ENCODE measurements around the gene CHAMP1. TPM values are rescaled to one million over a fixed set of nuclear protein-coding genes. Genes with fewer than 3 reads are reported as not detected.

CHAMP1 gene
- total RNA-seq, 1 experiment from 2014 or later: 15.3 TPM

DNA sequence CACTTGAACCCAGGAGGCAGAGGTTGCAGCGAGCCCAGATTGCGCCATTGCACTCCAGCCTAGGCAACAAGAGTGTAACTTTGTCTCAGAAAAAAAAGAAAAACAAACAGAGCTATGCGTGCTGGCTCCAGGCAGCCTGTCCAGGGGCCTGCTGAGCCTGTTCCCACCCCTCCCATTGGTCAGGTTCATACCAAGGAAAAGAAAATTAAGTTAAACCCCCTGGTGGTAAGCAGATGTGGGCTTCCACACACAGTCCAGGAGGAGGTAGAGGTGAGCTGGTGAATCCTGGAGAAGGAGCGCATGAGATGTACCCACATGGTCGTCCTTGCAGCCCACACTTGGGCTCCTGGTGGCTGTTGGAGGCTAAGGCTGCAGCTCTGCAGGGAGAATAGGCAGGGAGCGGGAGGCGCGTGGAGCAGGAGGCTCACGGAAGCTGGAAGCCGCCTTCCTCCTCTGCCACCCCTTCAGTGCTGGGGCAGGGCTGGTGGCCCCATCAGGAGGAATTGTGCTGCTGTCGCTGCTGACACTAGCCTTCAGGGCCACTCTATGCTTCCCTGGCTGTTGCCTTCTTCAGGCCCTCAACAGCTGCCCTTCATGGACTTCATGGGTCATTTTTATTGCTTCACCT is 10.5 kb upstream of the CHAMP1 start:
- H3K4me3 ChIP-seq (ENCODE audit: low read depth in 2 of 2, low read length in 2 of 2): no peak overlapping the region
- DNase-seq (ENCODE audit: low read depth, low spot score) (no peak), ATAC-seq (no peak)
- no peaks in the 10 kb centered on the region for H3K27me3 ChIP-seq (ENCODE audit: control insufficient read depth, insufficient read depth, low read length)
- in situ Hi-C loops (cut with HindIII; ENCODE audit: low pct_unique_long_range_greater_than_20kb, low sequenced_read_pairs): no loop called here
- H3K9me3 ChIP-seq (ENCODE audit: control insufficient read depth, insufficient read depth, low read depth, low read length): no peaks in the 10 kb centered on the region
- no TSS peak for BruUV-seq (replicated peaks)
- H3K4me1 ChIP-seq (ENCODE audit: control insufficient read depth, insufficient read depth, low read length): no peaks in the 10 kb centered on the region
- CTCF ChIA-PET: interaction anchor here (0.6 kb wide), 1 partner anchor 33 kb away, joined by 4 read pairs; no protein-coding TSS in a partner anchor
- H3K27ac ChIP-seq (ENCODE audit: low read length): no peak overlapping the region
- POLR2A ChIA-PET: no interaction called here
- no peak for TF ChIP-seq POLR2AphosphoS5 (IDR thresholded peaks at IDR 0.05; ENCODE audit: low read depth, low read length)
- TF ChIP-seq, protein P1, sequence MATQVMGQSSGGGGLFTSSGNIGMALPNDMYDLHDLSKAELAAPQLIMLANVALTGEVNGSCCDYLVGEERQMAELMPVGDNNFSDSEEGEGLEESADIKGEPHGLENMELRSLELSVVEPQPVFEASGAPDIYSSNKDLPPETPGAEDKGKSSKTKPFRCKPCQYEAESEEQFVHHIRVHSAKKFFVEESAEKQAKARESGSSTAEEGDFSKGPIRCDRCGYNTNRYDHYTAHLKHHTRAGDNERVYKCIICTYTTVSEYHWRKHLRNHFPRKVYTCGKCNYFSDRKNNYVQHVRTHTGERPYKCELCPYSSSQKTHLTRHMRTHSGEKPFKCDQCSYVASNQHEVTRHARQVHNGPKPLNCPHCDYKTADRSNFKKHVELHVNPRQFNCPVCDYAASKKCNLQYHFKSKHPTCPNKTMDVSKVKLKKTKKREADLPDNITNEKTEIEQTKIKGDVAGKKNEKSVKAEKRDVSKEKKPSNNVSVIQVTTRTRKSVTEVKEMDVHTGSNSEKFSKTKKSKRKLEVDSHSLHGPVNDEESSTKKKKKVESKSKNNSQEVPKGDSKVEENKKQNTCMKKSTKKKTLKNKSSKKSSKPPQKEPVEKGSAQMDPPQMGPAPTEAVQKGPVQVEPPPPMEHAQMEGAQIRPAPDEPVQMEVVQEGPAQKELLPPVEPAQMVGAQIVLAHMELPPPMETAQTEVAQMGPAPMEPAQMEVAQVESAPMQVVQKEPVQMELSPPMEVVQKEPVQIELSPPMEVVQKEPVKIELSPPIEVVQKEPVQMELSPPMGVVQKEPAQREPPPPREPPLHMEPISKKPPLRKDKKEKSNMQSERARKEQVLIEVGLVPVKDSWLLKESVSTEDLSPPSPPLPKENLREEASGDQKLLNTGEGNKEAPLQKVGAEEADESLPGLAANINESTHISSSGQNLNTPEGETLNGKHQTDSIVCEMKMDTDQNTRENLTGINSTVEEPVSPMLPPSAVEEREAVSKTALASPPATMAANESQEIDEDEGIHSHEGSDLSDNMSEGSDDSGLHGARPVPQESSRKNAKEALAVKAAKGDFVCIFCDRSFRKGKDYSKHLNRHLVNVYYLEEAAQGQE (IDR thresholded peaks at IDR 0.05; ENCODE audit: insufficient read depth in 1 of 2, low read depth in 2 of 2, low read length in 1 of 2): no peak
- TF ChIP-seq, protein P2, sequence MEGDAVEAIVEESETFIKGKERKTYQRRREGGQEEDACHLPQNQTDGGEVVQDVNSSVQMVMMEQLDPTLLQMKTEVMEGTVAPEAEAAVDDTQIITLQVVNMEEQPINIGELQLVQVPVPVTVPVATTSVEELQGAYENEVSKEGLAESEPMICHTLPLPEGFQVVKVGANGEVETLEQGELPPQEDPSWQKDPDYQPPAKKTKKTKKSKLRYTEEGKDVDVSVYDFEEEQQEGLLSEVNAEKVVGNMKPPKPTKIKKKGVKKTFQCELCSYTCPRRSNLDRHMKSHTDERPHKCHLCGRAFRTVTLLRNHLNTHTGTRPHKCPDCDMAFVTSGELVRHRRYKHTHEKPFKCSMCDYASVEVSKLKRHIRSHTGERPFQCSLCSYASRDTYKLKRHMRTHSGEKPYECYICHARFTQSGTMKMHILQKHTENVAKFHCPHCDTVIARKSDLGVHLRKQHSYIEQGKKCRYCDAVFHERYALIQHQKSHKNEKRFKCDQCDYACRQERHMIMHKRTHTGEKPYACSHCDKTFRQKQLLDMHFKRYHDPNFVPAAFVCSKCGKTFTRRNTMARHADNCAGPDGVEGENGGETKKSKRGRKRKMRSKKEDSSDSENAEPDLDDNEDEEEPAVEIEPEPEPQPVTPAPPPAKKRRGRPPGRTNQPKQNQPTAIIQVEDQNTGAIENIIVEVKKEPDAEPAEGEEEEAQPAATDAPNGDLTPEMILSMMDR (IDR thresholded peaks at IDR 0.05): no peak
- no peak for TF ChIP-seq SIN3A (IDR thresholded peaks at IDR 0.05; ENCODE audit: borderline replicate concordance, insufficient read depth, low read depth, low read length)
- TF ChIP-seq TCF7L2 (IDR thresholded peaks at IDR 0.05; ENCODE audit: low read depth, low read length): no peak
- intact Hi-C loops (cut with micrococcal nuclease; ENCODE audit: unreplicated experiment): no loop called here
- no peaks in the 10 kb centered on the region; the same call in 1 of the 2 replicates for H3K36me3 ChIP-seq (ENCODE audit: control insufficient read depth, insufficient read depth, low read length)

DNA sequence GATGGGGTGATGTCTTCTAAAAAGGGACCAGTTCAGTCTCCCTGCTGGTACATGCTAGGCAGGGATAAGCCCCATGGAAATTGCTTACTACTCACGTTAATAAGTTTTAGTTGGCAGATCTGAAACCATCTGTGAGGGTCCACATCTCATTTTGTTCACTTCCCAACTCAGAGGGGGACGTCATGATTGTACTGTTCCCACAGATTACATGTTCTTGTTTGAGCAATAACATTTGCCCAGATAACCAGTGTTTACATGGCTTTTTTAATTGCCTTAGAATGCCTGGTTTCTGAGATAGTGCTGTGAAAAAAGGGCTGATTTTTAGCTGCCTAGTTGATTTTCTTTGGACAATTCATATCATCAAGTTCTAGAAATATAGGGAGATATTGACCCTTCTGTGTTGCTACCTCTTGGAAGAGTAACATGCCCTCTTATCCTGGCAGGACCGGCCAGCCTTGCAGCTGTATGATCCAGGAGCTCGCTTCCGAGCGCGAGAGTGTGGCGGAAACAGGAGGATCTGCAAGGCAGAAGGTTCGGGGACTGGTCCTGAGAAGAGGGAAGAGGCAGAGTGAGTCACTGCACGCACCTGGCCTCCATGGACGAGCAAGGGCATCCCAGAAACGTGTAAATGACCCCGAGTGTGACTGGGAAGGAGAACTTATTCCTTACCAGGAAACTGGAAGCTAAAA is 9.8 kb upstream of the CHAMP1 start:
- CTCF ChIA-PET: no interaction called here
- Histone ChIP-seq H3K4me3 (ENCODE audit: low read depth in 2 of 2, low read length in 2 of 2) (no peak overlapping the region), H3K36me3 (ENCODE audit: control insufficient read depth, insufficient read depth, low read length) (no peaks in the 10 kb centered on the region; the same call in 1 of the 2 replicates), H3K27ac (ENCODE audit: low read length) (no peak overlapping the region), H3K27me3 (ENCODE audit: control insufficient read depth, insufficient read depth, low read length) (no peaks in the 10 kb centered on the region), H3K4me1 (ENCODE audit: control insufficient read depth, insufficient read depth, low read length) (no peaks in the 10 kb centered on the region), H3K9me3 (ENCODE audit: control insufficient read depth, insufficient read depth, low read depth, low read length) (no peaks in the 10 kb centered on the region)
- no TSS peak for BruUV-seq (replicated peaks)
- in situ Hi-C loops (cut with HindIII; ENCODE audit: low pct_unique_long_range_greater_than_20kb, low sequenced_read_pairs) (no loop called here), intact Hi-C loops (cut with micrococcal nuclease; ENCODE audit: unreplicated experiment) (no loop called here)
- no peak for DNase-seq (ENCODE audit: low read depth, low spot score)
- POLR2A ChIA-PET: no interaction called here
- no peak for TF ChIP-seq POLR2AphosphoS5 (IDR thresholded peaks at IDR 0.05; ENCODE audit: low read depth, low read length)
- TF ChIP-seq, protein P1 (IDR thresholded peaks at IDR 0.05; ENCODE audit: insufficient read depth in 1 of 2, low read depth in 2 of 2, low read length in 1 of 2): no peak
- TF ChIP-seq TCF7L2 (IDR thresholded peaks at IDR 0.05; ENCODE audit: low read depth, low read length): no peak
- TF ChIP-seq SIN3A (IDR thresholded peaks at IDR 0.05; ENCODE audit: borderline replicate concordance, insufficient read depth, low read depth, low read length): no peak
- no peak for ATAC-seq

All from Panc1 (cell line).